K562 (cell line): ENCODE measurements around the gene IGSF10. TPM values are rescaled to one million over a fixed set of nuclear protein-coding genes. Genes with fewer than 3 reads are reported as not detected.

ENCODE experiments used
- ATAC-seq: fragments of 200-7000 bp; cut with Tn5 transposase; 3 replicates; pipeline ENCODE4 v1.9.1; 2020; ENCODE audit warnings: moderate library complexity
- BruUV-seq: library from RNA; stranded (reverse); fragments of 400-500 nt; replicated peaks from 2 replicates; lab custom pipeline; 2021; lab: Mats Ljungman, UMichigan
- CTCF ChIA-PET: fragments of 300-600 bp; formaldehyde crosslinking; extraction: SDS; loops from one replicate; lab custom pipeline; 2021; ENCODE audit warnings: low intra/inter-chr PET ratio; lab: Yijun Ruan, JAX
- POLR2A ChIA-PET: fragments of 300-600, 350-650 bp; sonication (Branson Sonifier 250); formaldehyde crosslinking; extraction: SDS; loops from one replicate; lab custom pipeline; 2021; ENCODE audit warnings: antibody characterized with exemption, inconsistent platforms; lab: Yijun Ruan, JAX
- DNase-seq, 4 experiments: peaks; one replicate each; pipeline versions ENCODE4 v3.0.0 to v3.0.0-alpha.2; 2011 to 2018; ENCODE audit warnings: low spot score in 3 of 4, mixed read lengths in 3 of 4; ENCODE audit errors: extremely low read depth in 1 of 4
- FAIRE-seq: peaks from 2 replicates; lab custom pipeline; 2011; peaks lifted over from hg19 to GRCh38; lab: Jason Lieb, UNC
- H2AFZ ChIP-seq: 2 replicates; pipeline ENCODE4 v1.6.0; 2011; ENCODE audit warnings: low read depth, low read length, control low read depth, inconsistent platforms
- H3K27ac ChIP-seq: fragments of 200-600 bp; 3 replicates; pipeline ENCODE4 v1.8.0; 2011; ENCODE audit warnings: low read depth, mild to moderate bottlenecking, control low read depth, inconsistent platforms, low read length, moderate library complexity, mixed read lengths; ENCODE audit errors: extremely low read depth
- H3K27me3 ChIP-seq, 2 experiments: fragments of 300-600 bp in 1 of 2; 2 replicates in 1 of 2; 3 replicates in 1 of 2; pipeline versions ENCODE4 v1.6.0 to v1.8.0; 2011; ENCODE audit warnings: inconsistent platforms in 2 of 2, low read length in 2 of 2, mild to moderate bottlenecking in 1 of 2, mixed read lengths in 1 of 2, moderate library complexity in 1 of 2; ENCODE audit not compliant: control insufficient read depth in 2 of 2, insufficient read depth in 2 of 2
- H3K36me3 ChIP-seq: fragments of 300-600 bp; 3 replicates; pipeline ENCODE4 v1.8.0; 2011; ENCODE audit warnings: mild to moderate bottlenecking, low read length, inconsistent platforms; ENCODE audit not compliant: control insufficient read depth, insufficient read depth
- H3K4me1 ChIP-seq, 2 experiments: fragments of 200-600 bp in 1 of 2; replicated peaks in 1 of 2; 2 replicates in 1 of 2; 3 replicates in 1 of 2; pipeline versions ENCODE4 v1.5.1 to v1.8.0; 2011; ENCODE audit warnings: inconsistent platforms in 2 of 2, low read length in 2 of 2, mild to moderate bottlenecking in 1 of 2, mixed read lengths in 1 of 2, moderate library complexity in 1 of 2; ENCODE audit not compliant: control insufficient read depth in 2 of 2, insufficient read depth in 2 of 2
- H3K4me2 ChIP-seq: 2 replicates; pipeline ENCODE4 v1.6.1; 2011; ENCODE audit warnings: low read length, control low read depth, inconsistent platforms, mixed read lengths; ENCODE audit not compliant: insufficient read depth
- H3K4me3 ChIP-seq: fragments of 200-600 bp; sonication (generic), shearing (Covaris generic); 2 replicates; pipeline ENCODE4 v1.5.1; 2016; ENCODE audit warnings: control low read depth, inconsistent platforms
- H3K79me2 ChIP-seq: fragments of 200-600 bp; 3 replicates; pipeline ENCODE4 v1.8.0; 2011; ENCODE audit warnings: low read length, inconsistent platforms; ENCODE audit not compliant: control insufficient read depth, insufficient read depth
- H3K9ac ChIP-seq, 2 experiments: 2 replicates each; pipeline versions ENCODE4 v1.6.0 to v1.6.1; 2011; ENCODE audit warnings: low read depth in 2 of 2, low read length in 2 of 2, control low read depth in 1 of 2, inconsistent platforms in 1 of 2, mild to moderate bottlenecking in 1 of 2, mixed read lengths in 1 of 2; ENCODE audit not compliant: insufficient read depth in 1 of 2
- H3K9me1 ChIP-seq: one replicate; pipeline ENCODE4 v1.6.0; 2011; ENCODE audit warnings: inconsistent platforms, mild to moderate bottlenecking, low read length, moderate library complexity; ENCODE audit not compliant: control insufficient read depth, insufficient read depth
- H3K9me3 ChIP-seq: replicated peaks from 2 replicates; pipeline ENCODE4 v1.5.1; 2011; ENCODE audit warnings: low read depth, low read length, inconsistent platforms; ENCODE audit not compliant: control insufficient read depth, insufficient read depth
- H4K20me1 ChIP-seq: replicated peaks from 2 replicates; pipeline ENCODE4 v1.6.1; 2011; ENCODE audit warnings: low read length, inconsistent platforms, mixed read lengths; ENCODE audit not compliant: control insufficient read depth, insufficient read depth
- BDP1 ChIP-seq: IDR thresholded peaks from 3 replicates; pipeline ENCODE4 v1.6.1; 2011; ENCODE audit not compliant: insufficient read length, insufficient read depth
- FOXA1 ChIP-seq: fragments of 450-650 bp; IDR thresholded peaks from 2 replicates; pipeline ENCODE4 v1.6.1; 2016; ENCODE audit warnings: mild to moderate bottlenecking, borderline replicate concordance
- ID3 ChIP-seq, 2 experiments: fragments of 250-450 bp in 1 of 2; fragments of 450-650 bp in 1 of 2; sonication (Bioruptor Pico) in 1 of 2; IDR thresholded peaks; 2 replicates each; pipeline versions ENCODE4 v1.6.1 to v1.8.0; 2016 to 2021; ENCODE audit warnings: mild to moderate bottlenecking in 2 of 2, moderate library complexity in 2 of 2, missing compliant biosample characterization in 1 of 2, missing genetic modification characterization in 1 of 2
- JUNB ChIP-seq: fragments of 450-650 bp; formaldehyde crosslinking; conservative IDR thresholded peaks from 2 replicates; pipeline ENCODE4 v1.4.0; 2020; ENCODE audit warnings: mild to moderate bottlenecking
- KAT8 ChIP-seq: fragments of 450-650 bp; IDR thresholded peaks from 2 replicates; pipeline ENCODE4 v1.6.1; 2016; ENCODE audit warnings: low read depth, mild to moderate bottlenecking
- MITF ChIP-seq: IDR thresholded peaks from 2 replicates; pipeline ENCODE4 v1.6.1; 2014; ENCODE audit warnings: antibody characterized with exemption
- NFIC ChIP-seq: fragments of 450-650 bp; IDR thresholded peaks from 2 replicates; pipeline ENCODE4 v1.6.1; 2017; ENCODE audit warnings: mild to moderate bottlenecking, inconsistent platforms
- SMARCA4 ChIP-seq: fragments of 450-650 bp; IDR thresholded peaks from 2 replicates; pipeline ENCODE4 v1.6.1; 2016
- STAT5B ChIP-seq: fragments of 250-450 bp; sonication (Bioruptor Pico); IDR thresholded peaks from 2 replicates; pipeline ENCODE4 v1.8.0; 2021; ENCODE audit warnings: mild to moderate bottlenecking, inconsistent platforms
- TEAD4 ChIP-seq, 2 experiments: sonication (generic) in 1 of 2; formaldehyde crosslinking in 1 of 2; IDR thresholded peaks; 2 replicates each; pipeline versions ENCODE4 v1.6.1 to v1.8.0; 2012 to 2022; ENCODE audit warnings: borderline replicate concordance in 1 of 2, inconsistent platforms in 1 of 2, low read length in 1 of 2, mild to moderate bottlenecking in 1 of 2, missing genetic modification reagents in 1 of 2
- TFE3 ChIP-seq: fragments of 450-650 bp; formaldehyde crosslinking; IDR thresholded peaks from 2 replicates; pipeline ENCODE4 v1.4.0; 2020; ENCODE audit warnings: mild to moderate bottlenecking, mixed read lengths
- ZFP36 ChIP-seq: fragments of 150-350 bp; IDR thresholded peaks from 2 replicates; pipeline ENCODE4 v1.6.1; 2018; ENCODE audit warnings: low read length, low read depth; ENCODE audit not compliant: partially characterized antibody
- ZFPM2 ChIP-seq: fragments of 250-450 bp; sonication (Bioruptor Pico); IDR thresholded peaks from 2 replicates; pipeline ENCODE4 v1.5.1; 2022; ENCODE audit warnings: mild to moderate bottlenecking
- ZNF124 ChIP-seq: sonication (generic); formaldehyde crosslinking; IDR thresholded peaks from 2 replicates; pipeline ENCODE4 v1.8.1; 2022; ENCODE audit warnings: missing genetic modification reagents
- ZNF280A ChIP-seq: fragments of 450-650 bp; IDR thresholded peaks from 2 replicates; pipeline ENCODE4 v1.6.1; 2018; ENCODE audit warnings: mild to moderate bottlenecking, low read depth; ENCODE audit not compliant: partially characterized antibody
- WGBS: fragments of 100-300 bp; shearing (Covaris generic); methylation state at CpG from one replicate; pipeline ENCODE4 v1.1.6; 2016; ENCODE audit warnings: low coverage, mixed read lengths; ENCODE audit not compliant: insufficient coverage; ENCODE audit errors: missing lambda C conversion rate; 5-methylcytosine and 5-hydroxymethylcytosine counted together
- in situ Hi-C: fragments of 300-500 bp; cut with MboI; formaldehyde crosslinking; loops from 4 replicates; pipeline ENCODE4 v1.15.0; 2018; ENCODE audit warnings: inconsistent platforms, mixed read lengths
- intact Hi-C: fragments of 100-400 bp; cut with micrococcal nuclease; formaldehyde crosslinking; loops from 2 replicates; pipeline ENCODE4 v1.14.2; 2022
- polyA plus RNA-seq, 8 experiments: library from polyadenylated mRNA; depleted of rRNA in 4 of 8; stranded (reverse) in 5 of 8; unstranded in 3 of 8; fragments of >200 nt; fragmentation: Nextera tagmentation in 2 of 8; fragmentation: Illumina TruSeq in 1 of 8; extraction: Ambion mirVana in 2 of 8; extraction: Trizol in 1 of 8; gene quantifications; 2 replicates each; pipeline versions ENCODE4 v1.2.1 to v1.2.3, GENCODE V29; 2011 to 2014; ENCODE audit warnings: inconsistent platforms in 1 of 8, missing spikeins in 1 of 8
- total RNA-seq, 7 experiments: library from RNA; depleted of rRNA in 6 of 7; stranded (reverse); fragments of >200 nt in 6 of 7; fragmentation: Illumina TruSeq in 2 of 7; extraction: Trizol in 2 of 7; gene quantifications; 2 replicates each; pipeline versions ENCODE4 v1.2.1 to v1.2.3, GENCODE V29; 2011 to 2021; ENCODE audit warnings: low replicate concordance in 1 of 7

The IGSF10 gene
- total and polyA plus RNA-seq, 9 of the 15 experiments (the other 6 are each of a cell fraction or from before 2014, with no cell fraction given) = 0.11 to 1.2 (median 0.40) TPM

GRCh38 chr3:151437906-151438305, 23.0 kb downstream of the IGSF10 start (continued):
- TF ChIP-seq ZFP36 (no peak), MITF (no peak), SMARCA4 (no peak), JUNB (CRISPR knock-in tag) (no peak), ZNF124 (CRISPR knock-in tag) (no peak), ZFPM2 (CRISPR knock-in tag) (no peak), ID3 (CRISPR knock-in tag; IDR thresholded peaks at IDR 0.05) (no peak), ID3 (tag; IDR thresholded peaks at IDR 0.05) (no peak)

- intact Hi-C loops = no loop called here
- Histone ChIP-seq H3K27ac (no peak overlapping the region), H3K9me1 (no peaks in the 10 kb centered on the region), H4K20me1 (no peaks in the 10 kb centered on the region), H3K9me3 (no peaks in the 10 kb centered on the region), H3K9ac (no peak overlapping the region), H3K27me3 (no peaks in the 10 kb centered on the region), H3K4me1 (no peaks in the 10 kb centered on the region; a peak in 1 of 5 replicates), H3K79me2 (no peaks in the 10 kb centered on the region), H3K4me3 (no peak overlapping the region), H3K4me2 (no peak overlapping the region), H3K36me3 (no peaks in the 10 kb centered on the region), H2AFZ (no peak overlapping the region; the same call in 1 of the 2 replicates)
- DNase-seq = no peak
- WGBS = 5% methylated on average over 8 of the region's 8 CpGs
- CTCF ChIA-PET = interaction anchor here (1.3 kb wide), 1 partner anchor 1030 kb away, joined by 3 read pairs; no protein-coding TSS in a partner anchor
- no peak for ATAC-seq
- TF ChIP-seq KAT8 (no peak), TEAD4 (IDR thresholded peaks at IDR 0.05; ENCODE audit: low read length) (no peak), TEAD4 (CRISPR knock-in tag; IDR thresholded peaks at IDR 0.05; ENCODE audit: borderline replicate concordance) (no peak), TFE3 (CRISPR knock-in tag) (no peak), FOXA1 (no peak), BDP1 (no peak), ZNF280A (no peak), NFIC (peak; percentile 73), STAT5B (CRISPR knock-in tag) (no peak)
- FAIRE-seq = no peak
- no TSS peak for BruUV-seq
- in situ Hi-C loops = loop anchor here (5.0 to 10.0 kb wide), 2 partner anchors 405 to 478 kb away; no protein-coding TSS in a partner anchor
- POLR2A ChIA-PET = no interaction called here
Observed at GRCh38 chr3:151436675-151437446, 24.0 kb downstream of the IGSF10 start.
